Mesenchymal stem cell (in vitro differentiated cells and primary cell): ENCODE data around the gene LAMC1.
A peak's percentile ranks its signal among the peaks of the same experiment; 100 is the strongest.

Experiments used
- DNase-seq: peaks from one replicate; pipeline ENCODE4 v3.0.0-alpha.2; 2013
- H2AFZ ChIP-seq: one replicate; pipeline ENCODE4 v1.6.1; 2013; ENCODE audit warnings: low read depth, mild to moderate bottlenecking, control low read depth, inconsistent platforms, low read length, moderate library complexity
- H2AK5ac ChIP-seq: 2 replicates; pipeline ENCODE4 v1.6.1; 2013; ENCODE audit warnings: low read length, moderate library complexity, mild to moderate bottlenecking, inconsistent platforms; ENCODE audit not compliant: severe bottlenecking
- H2BK120ac ChIP-seq: one replicate; pipeline ENCODE4 v1.6.1; 2013; ENCODE audit warnings: low read depth, mild to moderate bottlenecking, inconsistent platforms, low read length, moderate library complexity
- H2BK12ac ChIP-seq, 2 experiments: one replicate each; pipeline ENCODE4 v1.6.1; 2013; ENCODE audit warnings: inconsistent platforms in 2 of 2, low read length in 2 of 2, mild to moderate bottlenecking in 2 of 2, moderate library complexity in 2 of 2, control low read depth in 1 of 2
- H2BK15ac ChIP-seq: one replicate; pipeline ENCODE4 v1.6.1; 2013; ENCODE audit warnings: mild to moderate bottlenecking, low read depth, inconsistent platforms; ENCODE audit not compliant: poor library complexity, severe bottlenecking
- H2BK5ac ChIP-seq: 2 replicates; pipeline ENCODE4 v1.6.1; 2013; ENCODE audit warnings: low read depth, mild to moderate bottlenecking, low read length, control low read depth, inconsistent platforms; ENCODE audit not compliant: poor library complexity, severe bottlenecking
- H3K14ac ChIP-seq, 2 experiments: one replicate each; pipeline ENCODE4 v1.6.1; 2013; ENCODE audit warnings: inconsistent platforms in 2 of 2, low read length in 2 of 2, control low read depth in 1 of 2, mild to moderate bottlenecking in 1 of 2, moderate library complexity in 1 of 2
- H3K18ac ChIP-seq, 2 experiments: one replicate each; pipeline ENCODE4 v1.6.1; 2013; ENCODE audit warnings: inconsistent platforms in 2 of 2, low read length in 2 of 2, control low read depth in 1 of 2, low read depth in 1 of 2, mild to moderate bottlenecking in 1 of 2
- H3K23ac ChIP-seq, 2 experiments: one replicate each; pipeline ENCODE4 v1.6.1; 2013; ENCODE audit warnings: inconsistent platforms in 2 of 2, low read length in 2 of 2, mild to moderate bottlenecking in 2 of 2, moderate library complexity in 2 of 2, control low read depth in 1 of 2
- H3K27ac ChIP-seq: 2 replicates; pipeline ENCODE4 v1.5.1; 2013; ENCODE audit warnings: mild to moderate bottlenecking, moderate library complexity, low read length, control low read depth, inconsistent platforms; ENCODE audit not compliant: poor library complexity, severe bottlenecking
- H3K27me3 ChIP-seq, 2 experiments: 2 replicates each; pipeline versions ENCODE4 v1.6.1 to v1.7.0; 2013; ENCODE audit warnings: low read length in 2 of 2, mild to moderate bottlenecking in 2 of 2, moderate library complexity in 2 of 2, control low read depth in 1 of 2, inconsistent platforms in 1 of 2; ENCODE audit not compliant: control insufficient read depth in 1 of 2, insufficient read depth in 1 of 2
- H3K36me3 ChIP-seq, 2 experiments: 2 replicates each; pipeline versions ENCODE4 v1.6.1 to v1.7.0; 2013; ENCODE audit warnings: low read length in 2 of 2, control low read depth in 1 of 2, inconsistent platforms in 1 of 2, low read depth in 1 of 2, mild to moderate bottlenecking in 1 of 2; ENCODE audit not compliant: insufficient read depth in 2 of 2, control insufficient read depth in 1 of 2
- H3K4ac ChIP-seq, 2 experiments: one replicate each; pipeline ENCODE4 v1.6.1; 2013; ENCODE audit warnings: inconsistent platforms in 2 of 2, low read length in 2 of 2, mild to moderate bottlenecking in 2 of 2, moderate library complexity in 2 of 2, control low read depth in 1 of 2, low read depth in 1 of 2
- H3K4me1 ChIP-seq: 2 replicates; pipeline ENCODE4 v1.6.1; 2013; ENCODE audit warnings: low read depth, low read length, control low read depth; ENCODE audit not compliant: control insufficient read depth, insufficient read depth
- H3K4me2 ChIP-seq: 2 replicates; pipeline ENCODE4 v1.6.1; 2013; ENCODE audit warnings: low read length, mild to moderate bottlenecking, inconsistent platforms; ENCODE audit not compliant: poor library complexity, severe bottlenecking
- H3K4me3 ChIP-seq, 2 experiments: 2 replicates each; pipeline versions ENCODE4 v1.5.1 to v1.7.0; 2013; ENCODE audit warnings: low read length in 2 of 2, mild to moderate bottlenecking in 2 of 2, control low read depth in 1 of 2, low read depth in 1 of 2; ENCODE audit not compliant: insufficient read depth in 1 of 2
- H3K79me1 ChIP-seq: replicated peaks from 2 replicates; pipeline ENCODE4 v1.6.1; 2013; ENCODE audit warnings: mild to moderate bottlenecking, control low read depth, low read length, inconsistent platforms; ENCODE audit not compliant: poor library complexity, severe bottlenecking
- H3K9ac ChIP-seq: 2 replicates; pipeline ENCODE4 v1.7.0; 2013; ENCODE audit warnings: mild to moderate bottlenecking, low read length, moderate library complexity
- H3K9me3 ChIP-seq: 2 replicates; pipeline ENCODE4 v1.7.0; 2013; ENCODE audit warnings: mild to moderate bottlenecking, low read length; ENCODE audit not compliant: control insufficient read depth
- H4K8ac ChIP-seq: one replicate; pipeline ENCODE4 v1.6.1; 2013; ENCODE audit warnings: inconsistent platforms, mild to moderate bottlenecking, low read length, moderate library complexity
- H4K91ac ChIP-seq: one replicate; pipeline ENCODE4 v1.6.1; 2013; ENCODE audit warnings: mild to moderate bottlenecking, low read length, inconsistent platforms
- WGBS: methylation state at CpG from one replicate; pipeline ENCODE4 v1.1.7; 2013; ENCODE audit warnings: mixed read lengths; 5-methylcytosine and 5-hydroxymethylcytosine counted together

LAMC1 gene

DNA sequence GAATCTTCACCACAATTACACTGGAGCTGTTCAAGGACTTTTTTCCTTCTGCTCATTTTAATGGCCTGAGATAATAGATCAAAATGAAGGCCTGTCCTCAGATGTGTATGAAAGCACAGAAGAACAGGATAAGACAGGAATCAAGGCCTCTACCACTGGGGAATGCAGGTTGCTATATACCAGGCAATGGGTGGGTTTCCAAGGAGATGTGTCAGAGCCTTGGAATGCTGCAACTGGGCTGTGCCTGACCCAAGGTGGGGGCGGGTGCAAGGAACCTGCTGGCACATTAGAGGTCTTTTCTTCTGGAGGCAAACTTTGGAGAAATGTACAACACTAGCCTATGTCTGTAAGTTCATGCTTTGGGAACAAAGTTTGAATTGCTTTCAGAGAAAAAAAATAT is 141.1 kb downstream of the LAMC1 start:
- Histone ChIP-seq H2BK120ac (no peak overlapping the region), H3K4ac (no peak overlapping the region), H3K4me1 (peaks cover 8% of the 10 kb centered on the region), H2BK12ac (no peak overlapping the region), H2BK15ac (no peak overlapping the region), H3K14ac (no peak overlapping the region), H2AK5ac (no peak overlapping the region), H2BK5ac (no peak overlapping the region), H4K91ac (no peak overlapping the region), H3K27ac (peak overlapping the region; percentile 98), H3K27me3 (no peaks in the 10 kb centered on the region), H3K4me2 (no peak overlapping the region), H3K79me1 (no peaks in the 10 kb centered on the region), H3K4me3 (no peak overlapping the region), H3K18ac (no peak overlapping the region), H3K36me3 (no peaks in the 10 kb centered on the region), H3K23ac (no peak overlapping the region), H4K8ac (no peak overlapping the region), H3K9ac (no peak overlapping the region), H3K9me3 (no peaks in the 10 kb centered on the region), H2AFZ (no peak overlapping the region)
- WGBS: 12% methylated on average over 1 of the region's 1 CpG
- DNase-seq: peak; percentile 43

DNA sequence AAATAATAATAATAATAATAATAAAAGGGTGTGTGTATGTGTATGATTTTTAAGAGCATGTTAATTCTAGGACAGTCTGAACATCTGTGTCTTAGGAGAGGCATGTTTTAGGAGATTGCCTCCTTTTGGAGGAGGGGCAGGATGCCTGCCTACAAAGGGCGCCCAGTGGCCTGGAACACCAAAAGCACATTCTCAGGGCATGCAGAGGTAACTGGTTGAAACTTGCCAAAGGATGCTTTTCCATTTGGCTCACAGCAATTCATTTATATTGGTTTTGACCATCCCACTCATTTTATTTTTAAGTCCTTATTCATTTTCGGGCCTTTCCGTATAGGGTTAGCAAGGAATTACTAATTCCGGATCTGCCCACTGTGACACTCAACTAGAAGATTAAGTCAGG is 141.7 kb downstream of the LAMC1 start:
- Histone ChIP-seq H2BK15ac (no peak overlapping the region), H3K27ac (peak overlapping the region; percentile 98), H3K4me1 (peaks cover 8% of the 10 kb centered on the region), H3K36me3 (no peaks in the 10 kb centered on the region), H3K23ac (no peak overlapping the region), H2BK120ac (no peak overlapping the region), H4K91ac (peak overlapping the region; percentile 78), H3K4ac (no peak overlapping the region), H3K9me3 (no peaks in the 10 kb centered on the region), H2BK12ac (no peak overlapping the region), H3K4me2 (no peak overlapping the region), H3K14ac (no peak overlapping the region), H3K27me3 (no peaks in the 10 kb centered on the region), H3K9ac (no peak overlapping the region), H2AK5ac (no peak overlapping the region), H4K8ac (no peak overlapping the region), H3K18ac (no peak overlapping the region), H2AFZ (no peak overlapping the region), H2BK5ac (no peak overlapping the region), H3K4me3 (no peak overlapping the region), H3K79me1 (no peaks in the 10 kb centered on the region)
- DNase-seq: no peak
- WGBS: 95% methylated on average over 4 of the region's 4 CpGs

GRCh38 chr1:183165456-183165855 is 142.2 kb downstream of the LAMC1 start:
- Histone ChIP-seq H3K27me3 (no peaks in the 10 kb centered on the region), H2AK5ac (peak overlapping the region; percentile 95), H3K9me3 (no peaks in the 10 kb centered on the region), H2BK5ac (peak overlapping the region; percentile 83), H3K18ac (no peak overlapping the region), H3K27ac (peak overlapping the region; percentile 98), H2BK15ac (no peak overlapping the region), H3K9ac (no peak overlapping the region), H2BK120ac (no peak overlapping the region), H3K14ac (no peak overlapping the region), H4K8ac (no peak overlapping the region), H2BK12ac (no peak overlapping the region), H3K4ac (no peak overlapping the region), H3K36me3 (no peaks in the 10 kb centered on the region), H3K4me2 (no peak overlapping the region), H2AFZ (no peak overlapping the region), H3K23ac (no peak overlapping the region), H3K79me1 (no peaks in the 10 kb centered on the region), H3K4me1 (peaks cover 8% of the 10 kb centered on the region), H4K91ac (peak overlapping the region; percentile 12), H3K4me3 (no peak overlapping the region)
- DNase-seq: no peak
- WGBS: 88% methylated on average over 2 of the region's 2 CpGs

DNA sequence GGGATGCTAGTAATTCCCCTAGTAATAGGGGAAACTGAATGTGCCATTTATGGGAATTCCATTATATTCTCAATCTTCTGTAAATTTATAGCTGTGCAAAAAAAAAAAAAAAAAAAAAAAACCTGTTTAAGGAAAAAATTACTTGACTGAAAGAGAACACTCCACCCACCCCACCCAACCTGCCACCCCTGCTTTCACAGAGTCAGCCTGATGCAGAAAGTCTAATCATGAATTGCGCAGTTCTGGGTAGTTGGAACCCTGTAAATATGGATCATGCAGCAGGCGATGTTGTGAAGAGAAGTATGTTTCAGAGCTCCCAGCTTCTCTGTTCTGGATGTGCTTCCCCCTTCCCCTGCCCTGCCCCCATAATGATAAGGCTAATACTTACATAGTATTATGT is 143.2 kb downstream of the LAMC1 start:
- H2AK5ac ChIP-seq: peak overlapping the region; percentile 84
- no peak overlapping the region for H3K23ac ChIP-seq
- H3K4me3 ChIP-seq: no peak overlapping the region
- H3K9me3 ChIP-seq: no peaks in the 10 kb centered on the region
- H2BK12ac ChIP-seq: no peak overlapping the region
- H3K79me1 ChIP-seq: no peaks in the 10 kb centered on the region
- H2BK5ac ChIP-seq: no peak overlapping the region
- no peak overlapping the region for H2AFZ ChIP-seq
- H2BK15ac ChIP-seq: no peak overlapping the region
- no peak overlapping the region for H3K4ac ChIP-seq
- no peak overlapping the region for H2BK120ac ChIP-seq
- peaks cover 8% of the 10 kb centered on the region for H3K4me1 ChIP-seq
- WGBS: 100% methylated on average over 1 of the region's 2 CpGs
- DNase-seq: no peak
- H3K9ac ChIP-seq: no peak overlapping the region
- no peak overlapping the region for H3K27ac ChIP-seq
- no peak overlapping the region for H4K8ac ChIP-seq
- H3K36me3 ChIP-seq: no peaks in the 10 kb centered on the region
- no peak overlapping the region for H4K91ac ChIP-seq
- H3K27me3 ChIP-seq: no peaks in the 10 kb centered on the region
- no peak overlapping the region for H3K14ac ChIP-seq
- no peak overlapping the region for H3K18ac ChIP-seq
- H3K4me2 ChIP-seq: no peak overlapping the region
